ENCODE results near the gene FAXDC2. TPM values are rescaled to one million over a fixed set of nuclear protein-coding genes. Genes with fewer than 3 reads are reported as not detected.

Gene FAXDC2, protein sequence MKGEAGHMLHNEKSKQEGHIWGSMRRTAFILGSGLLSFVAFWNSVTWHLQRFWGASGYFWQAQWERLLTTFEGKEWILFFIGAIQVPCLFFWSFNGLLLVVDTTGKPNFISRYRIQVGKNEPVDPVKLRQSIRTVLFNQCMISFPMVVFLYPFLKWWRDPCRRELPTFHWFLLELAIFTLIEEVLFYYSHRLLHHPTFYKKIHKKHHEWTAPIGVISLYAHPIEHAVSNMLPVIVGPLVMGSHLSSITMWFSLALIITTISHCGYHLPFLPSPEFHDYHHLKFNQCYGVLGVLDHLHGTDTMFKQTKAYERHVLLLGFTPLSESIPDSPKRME
- not detected for polyA plus RNA-seq (2012; ENCODE audit: insufficient read depth, insufficient read length)

DNA sequence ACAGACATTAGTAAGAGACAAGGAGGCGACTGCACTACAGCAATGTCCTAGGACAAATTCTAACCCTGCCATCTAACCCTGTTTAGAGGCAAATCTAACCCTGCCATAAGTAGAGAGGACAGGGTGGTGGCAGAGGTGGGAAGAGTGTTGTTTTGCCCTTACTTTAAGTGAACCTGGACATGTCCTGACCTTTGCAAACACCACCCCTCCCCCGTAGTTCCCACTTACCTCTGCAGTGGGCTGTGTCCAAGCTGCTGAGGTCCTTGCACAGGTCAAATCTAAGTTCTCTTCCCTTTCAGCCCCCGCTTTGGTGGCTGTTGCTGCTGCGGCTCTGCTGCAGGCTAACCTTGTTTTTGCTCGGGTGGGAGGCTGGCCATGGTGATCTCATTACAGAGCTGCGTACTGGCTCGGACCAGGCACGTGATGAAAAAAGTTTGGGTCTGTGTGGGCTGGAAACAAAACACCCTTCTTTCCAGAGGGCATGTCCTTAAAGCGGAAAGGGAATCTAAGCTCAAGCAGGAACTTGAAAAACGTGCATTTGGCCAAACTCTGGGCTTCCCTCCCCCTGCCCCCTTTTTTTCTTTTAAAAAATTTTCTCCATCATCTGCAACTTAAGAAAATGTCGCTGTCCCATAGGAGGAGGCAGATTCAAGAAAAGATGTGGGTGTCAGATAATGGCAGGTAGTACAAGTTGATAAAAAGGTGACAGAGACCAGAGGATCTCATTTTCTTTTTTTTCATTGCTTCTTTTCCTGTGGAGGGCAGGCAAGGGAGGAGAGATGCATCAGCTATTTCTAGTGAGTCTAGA is at the start of gene FAXDC2:
TSS of gene FAXDC2 (minus strand) at position 349 of the 808 bp plus-strand sequence. CDS start 12,425 bp downstream, outside the sequence.
- DNase-seq (ENCODE audit: low read depth, low spot score): no peak
- H3K4me3 ChIP-seq (ENCODE audit: low read length): no peak within 1 kb of the TSS

DNA sequence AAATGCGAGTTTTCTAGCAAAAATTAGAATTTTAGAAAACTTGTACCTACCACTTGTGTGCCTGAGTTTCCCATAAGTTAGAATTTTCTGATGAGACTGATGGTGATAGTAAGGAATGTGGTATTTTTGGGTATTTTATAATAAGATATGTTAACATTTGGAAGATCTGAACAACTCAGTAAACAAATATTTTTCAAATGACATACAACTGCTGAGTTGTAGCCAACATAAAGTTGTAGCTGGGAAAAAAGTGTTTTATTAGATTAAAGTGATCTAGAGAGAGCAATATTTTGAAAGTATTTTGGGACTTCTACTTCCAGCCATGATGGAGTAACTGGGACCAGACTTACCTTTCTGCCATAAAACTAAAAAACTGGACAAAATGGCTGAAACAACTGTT is 49.7 kb upstream of the FAXDC2 start:
- DNase-seq (ENCODE audit: low read depth, low spot score): no peak
- no peak overlapping the region for H3K4me3 ChIP-seq (ENCODE audit: low read length)

DNA sequence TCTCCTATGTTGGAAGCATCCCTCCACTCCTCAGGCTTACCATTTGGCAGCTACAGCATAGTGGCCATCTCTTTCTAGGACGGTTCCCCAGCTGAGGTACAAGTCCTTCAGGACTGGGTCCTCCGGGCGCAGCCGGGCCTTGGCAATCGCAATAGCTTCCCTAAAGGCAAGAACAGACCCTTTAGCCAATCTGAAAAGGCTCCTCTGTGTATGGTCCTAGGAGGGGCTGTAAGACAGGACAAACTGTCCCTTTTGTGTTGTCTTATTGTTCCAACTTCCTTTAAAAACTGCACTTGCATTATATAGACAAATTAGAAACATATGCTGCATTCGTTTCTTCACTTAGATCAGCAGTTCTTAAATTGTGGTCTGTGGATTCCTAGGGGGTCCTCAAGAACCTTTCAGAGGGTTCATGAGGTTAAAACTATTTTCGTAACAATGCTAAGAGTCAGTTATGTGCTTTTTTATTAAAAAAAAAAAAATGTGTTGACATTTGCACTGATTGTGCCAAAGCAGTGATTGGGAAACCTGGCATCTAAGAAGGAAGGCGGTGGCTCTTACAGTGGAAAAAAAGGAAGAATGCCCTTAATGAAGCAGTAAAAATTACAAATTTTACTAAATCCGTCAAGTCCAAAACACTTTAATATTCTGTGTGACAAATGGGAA is 48.9 kb upstream of the FAXDC2 start:
- H3K4me3 ChIP-seq (ENCODE audit: low read length): no peak overlapping the region
- no peak for DNase-seq (ENCODE audit: low read depth, low spot score)

DNA sequence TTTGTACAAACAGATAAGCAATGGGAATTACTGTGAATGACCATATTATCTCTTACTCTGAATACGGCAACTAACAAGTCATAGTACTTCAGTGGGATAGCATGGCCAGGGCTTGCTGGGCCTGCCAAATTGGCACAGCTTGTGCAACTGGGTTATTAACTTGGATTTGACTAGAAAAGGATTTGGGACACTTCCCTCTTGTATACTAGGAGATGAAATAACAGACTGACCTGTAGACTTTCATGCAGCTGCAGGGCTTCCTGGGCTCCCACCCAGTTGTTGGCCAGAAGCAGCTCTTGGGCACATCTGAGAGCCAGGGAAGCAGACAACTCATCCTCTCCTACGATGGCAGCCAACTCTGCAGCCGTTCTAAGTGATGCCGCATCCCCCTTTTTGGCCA is 47.8 kb upstream of the FAXDC2 start:
- DNase-seq (ENCODE audit: low read depth, low spot score): no peak
- no peak overlapping the region for H3K4me3 ChIP-seq (ENCODE audit: low read length)

DNA sequence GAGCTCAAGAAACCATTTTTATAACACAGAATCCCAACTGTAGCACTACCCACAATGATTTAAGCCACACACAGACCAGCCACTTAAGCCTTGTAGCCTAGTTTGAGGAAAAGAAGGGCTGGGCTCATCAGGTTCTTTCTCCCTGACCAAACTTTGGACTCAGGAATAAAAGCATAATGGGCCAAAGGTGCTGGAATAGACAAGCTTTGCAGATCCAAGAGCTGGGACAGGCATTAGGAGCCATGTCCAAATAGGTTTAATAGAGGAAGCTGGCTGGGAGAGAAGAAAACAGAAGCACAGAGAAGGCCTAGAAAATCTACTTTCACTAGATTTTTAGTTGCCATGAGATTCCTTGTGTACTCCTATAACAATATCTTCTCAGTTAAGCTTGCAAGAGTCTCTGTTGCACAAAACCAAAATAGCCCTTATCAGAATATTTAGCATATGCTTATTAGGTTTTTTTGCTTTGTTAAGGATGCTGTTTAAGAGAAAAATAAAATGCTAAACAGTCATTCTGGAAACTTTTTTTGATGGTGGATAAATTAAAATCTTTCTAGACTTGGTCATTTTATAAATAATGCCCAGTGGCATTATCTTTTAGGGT is 46.3 kb upstream of the FAXDC2 start:
- DNase-seq (ENCODE audit: low read depth, low spot score): no peak

DNA sequence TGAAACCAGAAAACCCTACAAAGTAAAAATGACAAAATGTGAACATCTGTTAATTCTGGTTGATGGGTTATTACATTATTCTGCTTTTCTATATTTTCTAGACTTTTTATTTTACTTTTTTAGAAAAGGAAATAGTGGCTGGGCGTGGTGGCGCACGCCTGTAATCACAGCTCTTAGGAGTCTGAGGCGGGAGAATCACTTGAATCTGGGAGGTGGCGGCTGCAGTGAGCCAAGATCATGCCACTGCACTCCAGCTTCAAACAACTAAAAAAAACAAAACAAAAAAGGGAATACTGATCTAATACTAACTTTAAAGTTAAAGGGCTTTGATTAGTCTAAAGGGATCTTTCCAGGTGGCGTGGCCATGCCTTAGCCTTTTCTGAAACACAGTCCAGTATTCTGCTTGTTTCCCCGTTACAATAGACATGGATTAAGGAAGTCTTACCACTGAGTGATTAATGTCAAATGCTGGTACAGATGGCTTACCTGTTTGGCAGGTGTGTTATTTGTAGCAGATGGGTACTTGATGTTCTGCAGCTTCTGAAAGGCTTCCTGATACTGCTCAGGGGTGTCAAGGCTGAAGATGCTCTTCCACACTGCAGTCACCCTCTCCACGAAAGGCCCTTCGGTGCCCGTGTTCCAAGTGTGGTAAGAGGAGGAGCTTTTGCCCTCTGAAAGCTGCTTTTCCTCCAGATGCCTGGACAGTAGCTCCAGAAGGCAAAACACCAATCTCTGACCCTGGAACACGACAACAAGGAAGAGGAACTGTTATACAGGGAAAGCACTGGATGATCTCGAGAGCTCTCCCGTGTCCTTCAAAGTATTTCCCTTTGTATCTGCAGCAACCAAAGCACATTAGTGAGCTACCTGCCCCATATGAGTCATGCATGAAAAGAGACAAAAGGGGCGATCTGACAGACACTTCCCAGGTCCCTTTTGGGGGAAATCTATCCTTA is 45.5 kb upstream of the FAXDC2 start:
- no peak for DNase-seq (ENCODE audit: low read depth, low spot score)
- no peak overlapping the region for H3K4me3 ChIP-seq (ENCODE audit: low read length)

More for the DNA sequence above, 46.3 kb upstream of the FAXDC2 start:
- no peak overlapping the region for H3K4me3 ChIP-seq (ENCODE audit: low read length)

DNA sequence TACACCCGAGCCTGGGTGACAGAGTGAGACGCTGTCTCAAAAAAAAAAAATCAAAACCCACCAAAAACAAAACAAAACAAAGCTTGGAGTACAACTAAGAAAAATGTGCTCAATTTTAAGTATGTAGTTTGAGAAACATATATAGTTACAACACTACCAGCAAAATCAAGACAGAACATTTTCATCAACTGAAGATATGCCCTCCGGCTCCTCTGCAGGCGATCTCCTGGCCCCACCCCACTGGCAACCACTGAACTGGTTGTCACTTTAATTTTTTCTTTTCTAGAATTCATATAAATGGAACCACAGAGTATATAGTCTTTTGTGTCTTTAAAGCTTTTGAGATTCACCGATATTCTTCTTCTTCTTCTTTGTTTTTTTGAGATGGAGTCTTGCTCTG is 43.0 kb upstream of the FAXDC2 start:
- H3K4me3 ChIP-seq (ENCODE audit: low read length): no peak overlapping the region
- DNase-seq (ENCODE audit: low read depth, low spot score): no peak

DNA sequence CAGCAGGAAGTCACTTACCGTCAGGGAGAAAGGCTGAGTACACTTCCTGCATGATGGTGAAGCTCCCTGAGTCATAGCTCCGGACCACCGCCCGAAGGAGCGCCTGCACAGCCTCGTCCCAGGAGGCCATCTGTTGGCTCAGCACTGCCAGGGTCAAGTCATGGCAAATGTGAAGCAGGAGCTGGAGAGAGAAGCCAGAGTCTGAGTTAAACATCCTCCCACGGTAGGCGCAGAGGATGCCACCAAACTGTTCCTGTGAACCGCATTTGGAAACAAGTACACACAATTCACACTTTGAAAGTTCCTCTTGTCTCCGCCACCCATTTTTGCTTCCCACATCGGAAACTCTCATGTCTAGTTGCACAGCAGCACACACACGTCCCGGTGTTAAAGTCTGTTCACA is 42.0 kb upstream of the FAXDC2 start:
- H3K4me3 ChIP-seq (ENCODE audit: low read length): no peak overlapping the region
- no peak for DNase-seq (ENCODE audit: low read depth, low spot score)

DNA sequence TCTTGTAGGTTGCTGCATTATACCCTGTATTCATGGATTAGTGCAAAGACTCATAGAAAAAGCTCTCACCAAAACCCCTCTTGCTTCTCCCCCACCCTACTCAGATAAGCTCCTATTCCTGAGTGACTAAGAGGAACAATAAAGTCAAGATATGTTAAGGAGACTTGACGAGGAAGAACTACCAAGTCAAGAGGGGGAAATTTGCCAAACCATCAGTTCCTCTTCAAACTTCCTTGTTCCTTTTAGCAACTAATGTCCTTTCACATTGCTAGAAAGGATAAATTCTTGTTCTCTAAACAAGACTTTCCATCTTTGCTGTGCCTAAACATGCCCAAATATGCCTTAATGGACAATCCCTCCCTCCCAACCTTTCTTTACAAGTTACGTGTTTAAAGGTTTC is 35.0 kb upstream of the FAXDC2 start:
- H3K4me3 ChIP-seq (ENCODE audit: low read length): no peak overlapping the region
- DNase-seq (ENCODE audit: low read depth, low spot score): no peak

DNA sequence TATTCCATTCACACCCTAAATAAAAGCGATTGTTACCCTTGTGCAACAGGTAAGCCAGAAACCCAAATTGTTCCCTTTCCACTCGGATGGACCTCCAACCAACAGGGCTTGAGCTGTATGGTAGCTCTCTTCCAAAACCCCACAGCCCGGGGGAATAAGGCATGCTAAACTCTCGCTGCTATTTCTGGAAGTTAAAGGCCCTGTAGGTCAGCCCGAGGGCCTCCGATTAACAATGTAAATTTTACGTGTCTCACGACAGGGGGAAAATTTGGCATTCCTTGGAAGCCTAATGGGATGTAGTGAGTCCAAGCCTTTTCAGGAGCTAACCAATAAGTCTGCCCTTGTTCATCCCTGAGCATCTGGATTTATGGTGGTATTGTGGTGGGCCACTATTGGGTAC is 34.0 kb upstream of the FAXDC2 start:
- DNase-seq (ENCODE audit: low read depth, low spot score): no peak
- no peak overlapping the region for H3K4me3 ChIP-seq (ENCODE audit: low read length)

DNA sequence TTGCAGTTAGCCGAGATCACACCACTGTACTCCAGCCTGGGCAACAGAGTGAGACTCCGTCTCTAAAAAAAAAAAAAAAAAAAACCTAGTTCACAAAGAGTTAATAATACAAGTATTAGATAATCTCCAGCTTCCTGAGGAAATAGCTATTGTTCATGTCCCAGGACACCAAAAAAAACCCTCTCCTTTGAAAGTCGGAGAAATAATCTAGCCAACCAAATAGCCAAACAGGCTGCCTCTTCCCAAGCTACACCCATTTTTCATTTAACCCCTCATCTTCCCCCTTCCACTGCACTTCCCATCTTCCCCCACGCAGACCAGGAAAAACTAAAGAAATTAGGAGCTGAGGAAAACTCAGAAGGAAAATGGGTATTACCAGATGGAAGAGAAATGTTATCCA is 31.6 kb upstream of the FAXDC2 start:
- no peak overlapping the region for H3K4me3 ChIP-seq (ENCODE audit: low read length)
- no peak for DNase-seq (ENCODE audit: low read depth, low spot score)

DNA sequence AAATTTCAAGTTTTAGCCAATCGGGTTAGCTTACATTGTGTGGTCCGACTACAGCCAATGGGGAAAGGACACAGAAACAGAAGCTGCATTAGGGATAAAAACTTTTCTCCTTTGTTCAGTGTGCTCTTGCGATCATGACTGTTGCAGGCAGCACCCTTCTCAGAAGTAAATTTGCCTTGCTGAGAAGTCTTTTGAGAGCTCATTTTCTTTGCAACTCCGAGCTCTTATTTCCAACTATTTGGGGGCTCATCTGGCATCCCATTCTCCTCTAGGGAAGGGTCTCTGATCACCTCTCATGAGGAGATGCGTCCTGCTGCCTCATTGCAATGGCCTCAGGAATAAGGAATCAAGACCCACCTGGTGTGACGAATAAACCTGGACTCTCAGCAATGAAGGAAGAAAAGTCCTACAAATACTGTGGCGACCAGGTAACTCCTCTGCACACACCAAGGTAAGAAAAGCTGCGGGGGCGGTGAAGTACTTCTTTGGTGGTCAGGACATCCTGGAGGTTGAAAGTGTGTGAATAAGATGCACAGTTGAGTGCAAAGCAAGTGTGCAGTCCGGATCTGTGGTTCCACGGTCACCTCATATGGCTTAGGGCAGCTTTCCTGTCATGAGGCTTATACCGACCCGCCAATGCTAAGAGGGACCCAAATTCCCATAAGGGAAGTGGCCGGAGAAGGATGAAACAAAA is 28.4 kb upstream of the FAXDC2 start:
- no peak for DNase-seq (ENCODE audit: low read depth, low spot score)

DNA sequence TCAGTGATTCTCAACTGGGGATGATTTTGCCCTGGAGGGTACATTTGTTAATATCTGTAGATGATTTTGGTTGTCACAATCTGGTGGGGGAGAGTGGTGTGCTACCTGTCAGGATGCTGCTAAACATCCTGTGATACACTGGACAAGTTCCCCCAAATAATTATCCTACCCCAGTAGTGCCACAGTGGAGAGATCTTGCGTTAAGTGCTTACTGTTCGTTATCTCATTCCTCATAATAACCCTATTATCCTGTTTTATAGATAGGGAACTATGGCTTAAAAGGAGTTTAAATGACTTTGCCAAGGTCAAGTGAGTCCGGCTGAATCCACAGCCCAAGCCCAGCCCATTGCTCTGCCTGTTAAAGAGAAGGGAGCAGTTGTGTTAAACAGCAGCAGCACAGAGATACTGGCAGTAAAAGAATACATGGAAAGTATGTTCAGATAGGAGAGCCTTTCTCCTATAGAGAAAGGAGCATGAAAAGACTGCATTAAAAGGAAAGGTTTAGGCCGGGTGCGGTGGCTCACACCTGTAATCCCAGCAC is 23.5 kb upstream of the FAXDC2 start:
- no peak overlapping the region for H3K4me3 ChIP-seq (ENCODE audit: low read length)
- DNase-seq (ENCODE audit: low read depth, low spot score): no peak

More for the DNA sequence above, 28.4 kb upstream of the FAXDC2 start:
- H3K4me3 ChIP-seq (ENCODE audit: low read length): no peak overlapping the region

DNA sequence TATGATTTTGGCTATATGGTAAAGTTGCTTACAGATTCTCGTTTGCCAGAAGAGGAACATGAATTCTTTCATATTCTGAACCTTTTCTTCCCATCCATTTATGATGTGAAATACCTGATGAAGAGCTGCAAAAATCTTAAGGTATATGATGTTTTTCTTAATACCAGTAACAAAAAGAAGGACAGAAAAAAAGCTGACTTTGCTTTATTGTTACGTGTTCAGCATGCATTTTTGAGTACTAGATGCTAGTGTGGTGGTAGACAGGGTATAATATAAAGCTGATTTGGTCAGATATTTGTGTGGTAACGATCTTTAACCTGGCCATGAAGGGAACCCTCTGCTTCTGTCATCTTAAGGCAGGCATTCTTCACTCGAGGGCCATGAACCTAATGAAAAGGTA is 21.3 kb upstream of the FAXDC2 start:
- no peak for DNase-seq (ENCODE audit: low read depth, low spot score)
- H3K4me3 ChIP-seq (ENCODE audit: low read length): no peak overlapping the region

DNA sequence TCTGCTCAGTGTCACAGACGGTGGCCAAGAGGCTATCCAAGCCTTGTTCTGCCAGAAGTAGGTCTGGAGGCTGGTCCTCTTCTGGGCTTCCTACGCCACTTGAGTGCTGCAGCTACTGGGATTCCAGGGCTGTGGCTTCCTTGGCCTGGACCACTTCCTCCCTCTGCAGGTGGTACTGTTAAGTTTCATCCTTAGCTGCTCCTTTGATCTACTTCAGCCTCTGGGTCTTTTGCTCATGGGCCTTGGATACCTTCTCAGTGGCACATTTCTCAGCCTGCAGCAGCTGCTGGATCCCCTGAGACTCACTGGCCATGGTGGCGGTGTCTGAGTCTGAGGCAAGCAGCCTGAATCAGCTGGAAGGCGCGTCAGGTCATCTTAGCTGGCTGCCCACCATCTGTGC is 18.3 kb upstream of the FAXDC2 start:
- H3K4me3 ChIP-seq (ENCODE audit: low read length): no peak overlapping the region
- peak; percentile 69 for DNase-seq (ENCODE audit: low read depth, low spot score)

DNA sequence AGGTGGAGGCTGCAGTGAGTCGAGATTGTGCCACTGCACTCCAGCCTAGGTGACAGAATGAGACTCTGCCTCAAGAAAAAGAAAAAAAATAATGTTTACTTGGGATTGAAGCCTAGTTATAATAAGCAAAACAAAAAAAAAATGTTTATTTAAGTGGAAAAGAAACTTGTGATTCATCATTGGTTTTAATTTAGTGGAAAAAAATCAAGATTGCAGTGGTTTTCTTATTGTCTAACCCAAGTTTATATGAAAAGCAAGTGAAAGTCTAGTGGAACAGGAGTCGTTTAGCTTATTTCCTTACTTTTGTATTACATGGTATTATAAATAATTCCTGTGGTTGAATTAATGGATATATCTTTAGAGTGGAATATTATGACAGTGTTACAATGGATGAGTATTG is 16.4 kb upstream of the FAXDC2 start:
- H3K4me3 ChIP-seq (ENCODE audit: low read length): no peak overlapping the region
- no peak for DNase-seq (ENCODE audit: low read depth, low spot score)

DNA sequence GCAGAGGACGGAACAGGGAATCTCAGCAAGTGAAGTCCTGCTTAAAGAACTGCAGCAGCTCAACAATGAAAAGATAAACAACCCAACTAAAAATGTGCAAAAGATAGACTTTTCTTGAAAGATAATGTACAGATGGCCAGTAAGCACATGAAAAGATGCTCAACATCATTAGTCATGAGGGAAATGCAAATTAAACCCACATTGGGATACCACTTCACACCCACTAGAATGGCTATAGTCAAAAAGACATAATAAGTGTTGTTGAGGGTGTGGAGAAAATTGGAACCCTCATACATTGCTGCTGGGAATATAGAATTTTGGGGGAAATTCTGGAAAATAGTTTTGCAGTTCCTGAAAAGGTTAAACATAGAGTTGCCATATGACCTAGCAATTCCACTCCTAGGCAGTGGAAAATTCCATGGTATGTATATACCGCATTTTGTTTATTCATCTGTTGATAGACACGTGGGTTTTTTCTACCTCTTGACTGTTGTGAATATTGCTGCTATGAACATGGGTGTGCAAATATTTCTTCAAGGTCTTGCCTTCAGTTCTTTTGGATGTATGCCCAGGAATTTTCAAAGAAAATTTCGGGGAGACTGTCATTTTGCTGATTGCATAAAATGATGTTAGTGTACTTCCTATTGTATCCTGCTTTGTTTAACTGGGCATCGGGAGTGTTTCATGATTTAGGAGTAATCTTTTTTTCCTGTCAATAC is 15.2 kb upstream of the FAXDC2 start:
- no peak for DNase-seq (ENCODE audit: low read depth, low spot score)

More for the DNA sequence above, 15.2 kb upstream of the FAXDC2 start:
- no peak overlapping the region for H3K4me3 ChIP-seq (ENCODE audit: low read length)

Data from Jurkat, Clone E6-1 (cell line).